ENCODE data around the gene CHURC1. TPM values are rescaled to one million over a fixed set of nuclear protein-coding genes. Genes with fewer than 3 reads are reported as not detected.

The CHURC1 gene
- polyA plus RNA-seq, 12 donors: 29.4 to 53.6 (median 46.2) TPM; not detected in 1

DNA sequence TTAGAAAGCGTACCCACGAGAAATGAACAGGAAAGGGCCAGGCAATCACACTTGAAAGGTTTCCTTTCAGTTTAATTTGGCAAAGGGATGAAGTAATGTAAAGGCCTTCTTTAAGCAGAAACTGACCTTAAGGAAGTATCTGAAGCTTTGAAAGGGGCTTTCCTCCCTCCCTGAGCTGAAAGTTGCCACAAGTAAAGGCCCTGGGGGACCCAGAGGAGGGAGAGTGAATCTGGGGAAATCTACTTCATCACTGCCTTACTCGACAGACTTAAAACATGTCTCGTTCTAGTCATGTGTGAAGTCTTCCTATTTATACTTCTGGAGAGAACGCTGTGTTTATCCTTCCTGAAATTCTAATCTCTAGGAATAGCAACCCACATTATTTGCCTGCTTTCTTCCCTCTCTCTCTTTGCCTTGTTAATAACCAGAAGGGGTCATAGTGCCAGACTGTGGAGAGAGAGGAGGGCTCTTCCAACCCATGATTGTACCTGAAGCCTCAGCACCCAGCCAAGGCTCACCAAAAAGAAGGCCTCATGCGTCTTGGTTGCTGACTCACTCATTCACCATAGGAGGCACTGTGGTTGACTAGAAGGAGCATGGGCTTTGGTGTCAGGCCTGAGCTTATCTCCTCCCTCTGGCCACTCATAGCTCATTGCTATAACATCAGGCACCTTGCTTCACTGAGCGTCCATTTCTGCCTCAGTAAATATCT lies 38.5 kb downstream of the CHURC1 start:
- DNase-seq: no peak

GRCh38 chr14:64953310-64953654 lies 39.0 kb downstream of the CHURC1 start:
- DNase-seq: no peak

GRCh38 chr14:64953661-64954060 lies 39.4 kb downstream of the CHURC1 start:
- no peak for DNase-seq

GRCh38 chr14:64954491-64955240 lies 40.4 kb downstream of the CHURC1 start:
- DNase-seq: no peak

GRCh38 chr14:64955297-64955696 lies 41.0 kb downstream of the CHURC1 start:
- no peak for DNase-seq

DNA sequence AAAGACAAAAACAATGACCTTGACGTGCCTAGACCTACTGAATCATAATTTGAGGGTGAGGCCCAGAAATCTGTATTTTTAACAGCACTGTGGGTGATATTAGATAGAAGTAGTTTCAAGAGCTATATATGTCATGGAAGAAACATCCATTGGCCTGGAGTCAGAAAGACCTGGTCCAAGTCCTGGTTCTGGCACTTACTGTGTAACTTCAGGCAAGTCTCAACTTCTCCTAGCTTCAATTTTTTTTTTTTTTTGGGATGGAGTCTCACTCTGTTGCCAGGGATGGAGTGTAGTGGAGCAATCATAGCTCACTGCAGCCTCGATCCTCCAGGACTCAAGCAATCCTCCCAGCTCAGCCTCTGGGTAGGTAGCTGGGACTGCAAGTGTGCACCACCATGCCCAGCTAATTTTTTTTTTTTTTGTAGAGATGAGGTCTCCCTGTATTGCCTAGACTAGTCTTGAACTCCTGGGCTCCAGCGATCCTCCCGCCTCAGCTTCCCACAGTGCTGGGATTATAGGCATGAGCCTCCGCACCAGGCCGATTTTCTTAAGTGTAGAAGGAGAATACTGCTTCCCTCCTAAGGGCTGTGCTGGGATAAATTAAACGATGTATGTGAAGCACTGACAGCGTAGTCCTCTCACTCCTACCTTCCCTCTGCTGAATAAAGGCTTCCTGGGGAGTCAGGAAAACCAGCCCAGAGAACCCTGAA lies 42.6 kb downstream of the CHURC1 start:
- no peak for DNase-seq

DNA sequence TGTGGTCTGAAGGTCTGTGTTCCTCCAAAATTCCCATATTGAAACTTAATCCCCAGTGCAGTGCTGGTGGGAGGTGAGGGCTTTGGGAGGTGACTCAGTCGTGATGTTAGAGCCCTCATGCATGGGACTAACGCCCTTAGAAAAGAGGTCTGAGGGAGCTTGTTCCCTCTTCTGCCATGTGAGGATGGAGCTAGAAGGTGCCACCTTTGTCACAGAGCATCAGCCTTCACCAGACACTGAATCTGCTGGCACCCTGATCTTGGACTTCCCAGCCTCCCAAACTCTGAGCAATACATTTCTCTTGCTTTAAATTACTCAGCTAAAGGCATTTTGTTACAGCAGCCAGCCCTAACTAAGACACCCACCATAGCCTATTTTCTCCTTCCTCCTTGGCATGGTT lies 43.9 kb downstream of the CHURC1 start:
- DNase-seq: no peak

GRCh38 chr14:64958743-64959142 lies 44.5 kb downstream of the CHURC1 start:
- DNase-seq: no peak

DNA sequence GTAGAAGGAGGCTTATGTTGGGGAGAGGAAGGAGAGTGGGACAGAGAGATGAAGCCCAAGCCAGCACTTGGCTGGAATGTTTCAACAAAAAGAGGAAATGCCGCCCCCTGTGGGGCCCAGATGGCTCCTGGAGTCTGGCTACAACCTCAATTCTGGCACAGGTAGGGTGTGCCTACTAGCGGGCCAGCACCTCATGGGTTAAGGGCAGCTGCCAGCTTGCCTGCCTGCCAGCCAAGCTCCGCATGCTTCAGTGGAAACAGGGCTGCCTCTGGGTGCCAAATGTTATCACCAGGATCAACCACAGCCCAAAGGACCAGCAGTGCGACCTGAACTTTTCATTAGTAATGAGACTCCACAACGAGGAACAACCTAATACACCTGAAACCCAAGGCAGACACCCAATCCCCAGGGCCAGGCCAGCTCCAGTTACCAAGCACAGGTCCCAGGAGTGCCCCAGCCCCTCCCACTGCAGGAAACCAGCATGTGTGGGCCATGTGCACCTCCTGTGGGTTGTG lies 46.6 kb downstream of the CHURC1 start:
- no peak for DNase-seq

DNA sequence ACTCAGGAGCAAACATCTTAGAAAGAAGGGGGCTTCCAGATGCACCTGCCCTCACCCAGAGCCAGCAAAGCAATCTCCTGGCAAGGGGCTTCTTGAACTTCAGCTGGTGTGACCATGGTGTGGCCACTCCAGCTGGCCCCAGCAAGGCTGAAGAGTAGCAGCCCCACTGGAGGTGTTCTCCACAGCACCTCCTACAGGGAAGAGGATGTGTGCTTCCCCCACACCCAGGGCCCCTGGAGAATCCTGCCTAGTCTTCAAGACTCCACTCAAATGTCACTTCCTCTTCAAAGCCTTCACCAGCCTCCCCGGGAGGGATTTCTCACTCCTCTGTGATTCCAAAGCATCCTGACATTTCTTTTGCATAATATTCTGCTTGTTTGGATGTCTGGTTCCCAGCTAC lies 49.4 kb downstream of the CHURC1 start:
- DNase-seq: no peak

GRCh38 chr14:64965356-64966000 lies 51.2 kb downstream of the CHURC1 start:
- no peak for DNase-seq

DNA sequence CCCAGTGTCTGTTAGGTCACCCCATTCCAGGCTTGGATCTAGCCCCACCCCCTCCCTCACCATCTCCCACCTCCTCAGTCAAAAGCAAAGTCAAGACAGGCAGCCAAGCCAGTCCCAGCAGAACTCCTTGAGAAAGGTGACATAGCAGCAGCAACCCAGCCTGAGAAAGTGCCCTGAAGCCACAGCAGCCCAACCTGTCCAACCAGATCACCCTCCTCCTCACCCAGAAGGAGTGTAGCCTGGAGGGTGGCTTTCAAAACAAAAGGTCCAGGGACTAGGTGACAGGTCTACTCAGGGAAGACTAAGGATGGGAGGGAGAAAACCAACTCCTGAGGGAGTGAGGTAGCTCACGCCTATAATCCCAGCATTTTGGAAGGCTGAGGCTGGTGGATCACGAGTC lies 52.7 kb downstream of the CHURC1 start:
- no peak for DNase-seq

GRCh38 chr14:64968167-64968566 lies 53.9 kb downstream of the CHURC1 start:
- DNase-seq: no peak

GRCh38 chr14:64968651-64969050 lies 54.4 kb downstream of the CHURC1 start:
- DNase-seq: no peak

DNA sequence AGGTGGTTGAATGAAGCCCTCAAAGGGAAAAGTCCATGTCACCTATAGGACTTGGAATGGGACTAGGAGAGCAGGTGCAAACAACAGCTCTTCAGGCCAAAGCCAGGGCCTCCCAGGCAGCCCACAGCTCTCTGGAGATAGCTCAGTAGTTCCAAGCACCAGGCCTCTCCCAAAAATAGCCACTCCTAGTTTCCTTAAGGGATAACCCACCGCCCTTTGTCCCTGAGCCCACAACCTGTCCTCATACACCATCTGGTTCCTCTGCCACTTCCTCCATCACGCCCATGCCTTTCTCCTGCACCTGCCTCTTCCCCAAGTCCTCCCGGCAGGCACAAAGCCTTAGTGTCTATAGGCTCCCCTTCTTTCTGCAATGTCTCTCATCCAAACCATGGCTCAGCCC lies 55.8 kb downstream of the CHURC1 start:
- DNase-seq: no peak

- no peak for DNase-seq
These were observed 56.7 kb downstream of the CHURC1 start for GRCh38 chr14:64970776-64971477.

DNA sequence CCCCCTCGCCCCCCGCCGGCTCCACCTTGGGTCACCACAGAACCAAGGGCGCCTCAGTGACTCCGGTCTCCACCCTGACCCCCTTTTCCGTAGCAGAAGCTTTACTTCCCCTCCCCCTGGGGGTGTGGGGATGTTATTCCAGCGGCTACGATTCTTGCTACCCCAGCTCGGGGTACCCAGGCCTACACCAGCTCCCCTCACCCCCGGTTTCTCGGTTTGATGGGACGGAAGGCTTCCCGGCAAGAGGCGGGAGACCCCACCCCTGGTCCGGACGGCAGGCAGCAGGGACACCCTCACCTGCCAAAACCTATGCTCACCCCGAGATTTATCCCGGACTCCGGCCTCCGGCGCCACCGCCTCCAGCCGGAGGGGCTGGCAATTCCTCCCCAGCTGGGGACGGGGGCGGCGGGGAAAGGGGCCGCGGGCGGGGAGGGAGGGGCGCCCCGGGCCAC lies 57.3 kb downstream of the CHURC1 start:
- DNase-seq: no peak

DNA sequence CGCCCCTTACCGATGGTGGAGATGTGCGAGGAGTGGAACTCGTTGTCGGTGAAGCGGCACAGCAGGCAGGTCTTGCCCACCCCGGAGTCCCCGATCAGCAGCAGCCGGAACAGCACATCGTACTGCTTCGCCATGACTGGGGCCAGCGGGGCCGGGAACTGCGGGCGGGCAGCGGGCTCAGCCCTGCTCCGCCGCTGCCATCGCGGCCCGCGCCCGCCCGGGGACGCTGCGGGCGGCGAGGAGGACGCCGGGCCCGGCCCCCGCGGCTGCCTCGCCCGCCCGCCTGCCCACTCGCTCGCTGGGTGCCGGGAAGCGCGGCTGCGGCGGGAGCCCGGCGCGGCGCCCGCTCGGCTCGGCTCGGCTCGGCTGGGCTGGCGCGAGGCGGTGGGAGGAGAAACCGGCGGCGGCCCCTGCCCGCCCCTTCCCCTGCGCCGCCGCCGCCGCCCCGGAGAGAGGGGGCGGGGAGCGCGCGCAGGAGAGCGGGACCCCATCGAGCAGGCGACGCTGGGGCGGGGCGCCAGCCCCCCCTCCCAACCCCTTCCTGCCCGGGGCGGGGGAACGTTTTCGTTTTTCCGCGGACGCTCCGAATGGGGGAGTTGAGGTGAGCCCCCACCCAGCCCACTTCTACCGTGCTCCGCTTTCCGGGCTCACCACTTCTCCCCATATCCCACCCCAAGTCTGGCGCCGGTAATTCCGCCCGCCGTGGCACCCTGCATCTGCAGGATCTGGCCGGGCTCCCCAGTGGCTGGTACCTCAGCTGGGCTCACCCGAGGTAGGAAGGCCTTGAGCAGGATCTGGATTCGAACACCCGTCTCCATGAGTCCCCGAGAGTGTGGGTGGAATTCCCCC lies 57.9 kb downstream of the CHURC1 start, which contains the start of gene RAB15:
Gene RAB15, minus strand, starts transcription at position 394 of the 849 bp plus-strand sequence. Its CDS starts 260 bp downstream, at position 134.
- DNase-seq: no peak

DNA sequence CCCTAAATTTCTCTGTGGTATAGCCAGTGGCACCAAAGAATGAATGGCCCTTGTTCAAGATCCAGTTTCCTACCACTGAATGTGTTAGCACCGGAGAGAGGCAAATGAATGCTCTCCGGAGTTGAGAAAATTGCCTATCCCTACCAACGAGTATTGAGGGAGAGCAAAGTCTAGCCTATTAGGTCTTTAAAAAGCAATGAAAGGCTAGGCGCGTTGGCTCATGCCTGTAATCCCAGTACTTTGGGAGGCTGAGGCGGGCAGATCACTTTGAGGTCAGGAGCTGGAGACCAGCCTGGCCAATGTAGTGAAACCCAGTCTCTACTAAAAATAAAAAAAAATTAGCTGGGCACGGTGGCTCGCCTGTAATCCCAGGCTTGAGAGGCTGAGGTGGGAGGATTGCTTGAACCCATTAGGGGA lies 58.8 kb downstream of the CHURC1 start:
- DNase-seq: no peak

DNA sequence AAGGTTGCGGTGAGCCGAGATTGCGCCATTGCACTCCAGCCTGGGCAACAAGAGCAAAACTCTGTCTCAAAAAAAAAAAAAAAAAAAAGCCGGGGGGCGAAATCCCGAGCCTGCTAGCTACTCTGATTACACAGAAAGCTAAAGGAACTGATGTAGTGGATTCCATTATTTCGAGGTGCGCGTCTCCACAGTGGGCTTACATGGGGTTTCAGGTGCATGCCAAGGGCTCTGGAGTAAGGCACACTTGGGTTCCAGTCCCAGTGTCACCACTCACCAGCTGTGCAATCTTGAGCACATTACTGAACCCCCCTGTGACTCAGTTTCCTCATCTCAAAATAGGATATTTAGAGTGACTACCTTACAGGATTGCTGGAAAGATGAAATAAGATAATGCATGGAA lies 59.6 kb downstream of the CHURC1 start:
- no peak for DNase-seq
